ENCODE data around the gene MTRR.
A peak's percentile ranks its signal among the peaks of the same experiment; 100 is the strongest.

Gene MTRR

GRCh38 chr5:7917130-7918123, 48.5 kb downstream of the MTRR start:
- no peak overlapping the region for H3K4me3 ChIP-seq (ENCODE audit: low read depth, low read length)
- no peaks in the 10 kb centered on the region for H3K36me3 ChIP-seq
- no peaks in the 10 kb centered on the region for H3K4me1 ChIP-seq
- TF ChIP-seq CTCF (IDR thresholded peaks at IDR 0.05; ENCODE audit: low read depth, low read length): no peak
- no peaks in the 10 kb centered on the region for H3K27me3 ChIP-seq
- no peaks in the 10 kb centered on the region for H3K9me3 ChIP-seq
- no peak for DNase-seq

GRCh38 chr5:7925961-7926695, 57.2 kb downstream of the MTRR start:
- no peak for TF ChIP-seq CTCF (IDR thresholded peaks at IDR 0.05; ENCODE audit: low read depth, low read length)
- H3K27me3 ChIP-seq: no peaks in the 10 kb centered on the region
- no peaks in the 10 kb centered on the region for H3K9me3 ChIP-seq
- no peaks in the 10 kb centered on the region for H3K36me3 ChIP-seq
- no peak for DNase-seq
- no peak overlapping the region for H3K4me3 ChIP-seq (ENCODE audit: low read depth, low read length)
- no peaks in the 10 kb centered on the region for H3K4me1 ChIP-seq

GRCh38 chr5:7926720-7927119, 57.8 kb downstream of the MTRR start:
- Histone ChIP-seq H3K36me3 (no peaks in the 10 kb centered on the region), H3K4me1 (no peaks in the 10 kb centered on the region), H3K4me3 (ENCODE audit: low read depth, low read length) (no peak overlapping the region), H3K9me3 (no peaks in the 10 kb centered on the region), H3K27me3 (no peaks in the 10 kb centered on the region)
- TF ChIP-seq CTCF (IDR thresholded peaks at IDR 0.05; ENCODE audit: low read depth, low read length): no peak
- no peak for DNase-seq

GRCh38 chr5:7927466-7928375, 58.8 kb downstream of the MTRR start:
- Histone ChIP-seq H3K9me3 (no peaks in the 10 kb centered on the region), H3K27me3 (no peaks in the 10 kb centered on the region), H3K4me3 (ENCODE audit: low read depth, low read length) (no peak overlapping the region), H3K36me3 (no peaks in the 10 kb centered on the region), H3K4me1 (no peaks in the 10 kb centered on the region)
- TF ChIP-seq CTCF (IDR thresholded peaks at IDR 0.05; ENCODE audit: low read depth, low read length): peak; percentile 84
- peak; percentile 50 for DNase-seq

GRCh38 chr5:7930011-7930410, 61.1 kb downstream of the MTRR start:
- no peaks in the 10 kb centered on the region for H3K4me1 ChIP-seq
- no peak for DNase-seq
- H3K36me3 ChIP-seq: no peaks in the 10 kb centered on the region
- H3K27me3 ChIP-seq: no peaks in the 10 kb centered on the region
- no peaks in the 10 kb centered on the region for H3K9me3 ChIP-seq
- no peak for TF ChIP-seq CTCF (IDR thresholded peaks at IDR 0.05; ENCODE audit: low read depth, low read length)
- H3K4me3 ChIP-seq (ENCODE audit: low read depth, low read length): no peak overlapping the region
